HL-60 (cell line): ENCODE data around the gene RBCK1.
A peak's percentile ranks its signal among the peaks of the same experiment; 100 is the strongest.
"Not testable (repeated sequence)": the region's sequence is repeated elsewhere in the genome, so short reads cannot be mapped to it uniquely, and the experiment has no call there.

Source experiments
- DNase-seq, 2 experiments: peaks; one replicate each; pipeline ENCODE4 v3.0.0-alpha.2; 2010 to 2020; ENCODE audit warnings: low read depth in 1 of 2, low spot score in 1 of 2
- H3K27ac ChIP-seq: fragments of 250-450 bp; sonication (Bioruptor Pico); replicated peaks from 2 replicates; pipeline ENCODE4 v1.5.1; 2020; ENCODE audit warnings: mild to moderate bottlenecking, moderate library complexity
- H3K27me3 ChIP-seq: fragments of 250-450 bp; sonication (Bioruptor Pico); 2 replicates; pipeline ENCODE4 v1.5.1; 2021; ENCODE audit warnings: mild to moderate bottlenecking, moderate library complexity; ENCODE audit not compliant: insufficient read depth, poor library complexity, severe bottlenecking
- H3K4me3 ChIP-seq: replicated peaks from 2 replicates; pipeline ENCODE4 v1.5.1; 2011; ENCODE audit warnings: mild to moderate bottlenecking, control low read depth, low read length; ENCODE audit not compliant: insufficient read depth
- CTCF ChIP-seq: IDR thresholded peaks from one replicate; pipeline ENCODE4 v1.5.1; 2011; ENCODE audit warnings: low read length, control low read depth, inconsistent platforms; ENCODE audit not compliant: insufficient read depth
- GABPA ChIP-seq: IDR thresholded peaks from 2 replicates; pipeline ENCODE4 v1.6.1; 2012; ENCODE audit warnings: low read depth
- POLR2AphosphoS5 ChIP-seq: IDR thresholded peaks from 2 replicates; pipeline ENCODE4 v1.6.1; 2012; ENCODE audit warnings: low read depth
- REST ChIP-seq: IDR thresholded peaks from 2 replicates; pipeline ENCODE4 v1.6.1; 2012; ENCODE audit warnings: low read depth; ENCODE audit not compliant: insufficient replicate concordance
- SPI1 ChIP-seq: IDR thresholded peaks from 2 replicates; pipeline ENCODE4 v1.6.1; 2012; ENCODE audit warnings: low read depth, mild to moderate bottlenecking, borderline replicate concordance

Gene RBCK1

DNA sequence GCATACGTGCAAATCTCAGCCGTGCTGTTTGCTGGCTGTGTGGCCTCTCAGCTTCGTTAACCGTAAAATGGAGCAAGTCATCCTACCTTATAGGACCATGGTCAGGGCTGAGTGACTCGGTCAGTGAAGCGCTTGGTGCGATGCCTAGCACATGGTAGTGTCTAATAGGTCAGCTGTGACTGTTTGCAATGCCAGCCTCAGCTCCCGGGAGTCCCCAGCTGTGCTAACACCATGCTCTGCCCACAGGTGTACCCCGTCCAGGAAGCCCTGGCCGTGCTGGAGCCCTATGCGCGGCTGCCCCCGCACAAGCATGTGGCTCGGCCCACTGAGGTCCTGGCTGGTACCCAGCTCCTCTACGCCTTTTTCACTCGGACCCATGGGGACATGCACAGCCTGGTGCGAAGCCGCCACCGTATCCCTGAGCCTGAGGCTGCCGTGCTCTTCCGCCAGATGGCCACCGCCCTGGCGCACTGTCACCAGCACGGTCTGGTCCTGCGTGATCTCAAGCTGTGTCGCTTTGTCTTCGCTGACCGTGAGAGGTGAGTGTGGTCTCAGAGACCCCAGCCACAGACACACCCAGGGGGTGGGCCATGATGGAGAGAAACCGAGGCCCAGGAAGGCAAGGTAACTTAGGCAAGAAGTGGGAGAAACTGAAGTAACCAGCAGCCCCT, 16.9 kb upstream of the RBCK1 start:
- Histone ChIP-seq H3K4me3 (no peak overlapping the region), H3K27ac (no peak overlapping the region), H3K27me3 (no peaks in the 10 kb centered on the region)
- DNase-seq = no peak
- peak; percentile 32; the same call in 1 of the 2 replicates for TF ChIP-seq POLR2AphosphoS5
- no peak for TF ChIP-seq CTCF
- no peak for TF ChIP-seq SPI1

DNA sequence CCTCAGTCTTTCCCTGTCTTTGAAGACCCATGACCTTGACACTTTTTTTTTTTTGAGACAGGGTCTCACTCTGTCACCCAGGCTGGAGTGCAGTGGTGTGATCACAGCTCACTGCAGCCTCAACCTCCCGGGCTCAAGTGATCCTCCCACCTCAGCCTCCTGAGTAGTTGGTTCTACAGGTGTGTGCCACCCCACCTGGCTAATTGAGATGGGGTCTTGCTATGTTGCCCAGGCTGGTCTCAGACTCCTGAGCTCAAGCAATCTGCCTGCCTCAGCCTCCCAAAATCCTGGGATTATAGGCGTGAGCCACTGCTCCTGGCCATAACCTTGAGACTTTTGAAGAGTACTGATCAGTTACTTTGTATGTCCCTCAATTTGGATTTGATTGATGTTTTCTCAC, 14.8 kb upstream of the RBCK1 start:
- not testable (repeated sequence) for H3K4me3 ChIP-seq, H3K27ac ChIP-seq, DNase-seq, H3K27me3 ChIP-seq

DNA sequence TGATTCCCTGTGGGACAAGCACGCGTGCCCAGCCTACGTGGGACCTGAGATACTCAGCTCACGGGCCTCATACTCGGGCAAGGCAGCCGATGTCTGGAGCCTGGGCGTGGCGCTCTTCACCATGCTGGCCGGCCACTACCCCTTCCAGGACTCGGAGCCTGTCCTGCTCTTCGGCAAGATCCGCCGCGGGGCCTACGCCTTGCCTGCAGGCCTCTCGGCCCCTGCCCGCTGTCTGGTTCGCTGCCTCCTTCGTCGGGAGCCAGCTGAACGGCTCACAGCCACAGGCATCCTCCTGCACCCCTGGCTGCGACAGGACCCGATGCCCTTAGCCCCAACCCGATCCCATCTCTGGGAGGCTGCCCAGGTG, 11.9 kb upstream of the RBCK1 start:
- no peak overlapping the region for H3K4me3 ChIP-seq
- TF ChIP-seq GABPA (no peak), SPI1 (no peak), POLR2AphosphoS5 (no peak), CTCF (no peak), REST (no peak)
- H3K27me3 ChIP-seq = no peaks in the 10 kb centered on the region
- no peak overlapping the region for H3K27ac ChIP-seq
- no peak for DNase-seq

DNA sequence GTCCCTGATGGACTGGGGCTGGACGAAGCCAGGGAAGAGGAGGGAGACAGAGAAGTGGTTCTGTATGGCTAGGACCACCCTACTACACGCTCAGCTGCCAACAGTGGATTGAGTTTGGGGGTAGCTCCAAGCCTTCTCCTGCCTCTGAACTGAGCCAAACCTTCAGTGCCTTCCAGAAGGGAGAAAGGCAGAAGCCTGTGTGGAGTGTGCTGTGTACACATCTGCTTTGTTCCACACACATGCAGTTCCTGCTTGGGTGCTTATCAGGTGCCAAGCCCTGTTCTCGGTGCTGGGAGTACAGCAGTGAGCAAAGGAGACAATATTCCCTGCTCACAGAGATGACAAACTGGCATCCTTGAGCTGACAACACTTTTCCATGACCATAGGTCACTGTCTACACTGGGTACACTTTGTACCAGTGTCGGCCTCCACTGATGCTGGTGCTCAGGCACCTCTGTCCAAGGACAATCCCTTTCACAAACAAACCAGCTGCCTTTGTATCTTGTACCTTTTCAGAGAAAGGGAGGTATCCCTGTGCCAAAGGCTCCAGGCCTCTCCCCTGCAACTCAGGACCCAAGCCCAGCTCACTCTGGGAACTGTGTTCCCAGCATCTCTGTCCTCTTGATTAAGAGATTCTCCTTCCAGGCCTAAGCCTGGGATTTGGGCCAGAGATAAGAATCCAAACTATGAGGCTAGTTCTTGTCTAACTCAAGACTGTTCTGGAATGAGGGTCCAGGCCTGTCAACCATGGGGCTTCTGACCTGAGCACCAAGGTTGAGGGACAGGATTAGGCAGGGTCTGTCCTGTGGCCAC, 11.3 kb upstream of the RBCK1 start:
- Histone ChIP-seq H3K27me3 (no peaks in the 10 kb centered on the region), H3K27ac (no peak overlapping the region), H3K4me3 (no peak overlapping the region)
- TF ChIP-seq GABPA = no peak
- no peak; the same call in 1 of the 2 replicates for TF ChIP-seq POLR2AphosphoS5
- no peak for DNase-seq

- DNase-seq = no peak
- Histone ChIP-seq H3K27ac (no peak overlapping the region), H3K4me3 (no peak overlapping the region), H3K27me3 (no peaks in the 10 kb centered on the region)
- no peak for TF ChIP-seq GABPA
- no peak for TF ChIP-seq CTCF
- no peak for TF ChIP-seq REST
- no peak for TF ChIP-seq POLR2AphosphoS5
- no peak for TF ChIP-seq SPI1
Measured at GRCh38 chr20:397432-398237, 10.5 kb upstream of the RBCK1 start.
